ENCODE data around the gene HAAO. TPM values are rescaled to one million over a fixed set of nuclear protein-coding genes. Genes with fewer than 3 reads are reported as not detected.
A peak's percentile ranks its signal among the peaks of the same experiment; 100 is the strongest.

The HAAO gene
- total RNA-seq, 2 donors from 2014 or later: 1.4 to 2.6 TPM

GRCh38 chr2:42800461-42800962, 8.1 kb upstream of the HAAO start:
- peaks cover 0 to 9% of the 10 kb centered on the region in 2 donors for H3K4me1 ChIP-seq
- no peak overlapping the region for H3K27ac ChIP-seq
- no peaks in the 10 kb centered on the region for H3K27me3 ChIP-seq
- H3K9me3 ChIP-seq: no peaks in the 10 kb centered on the region
- no peaks in the 10 kb centered on the region for H3K36me3 ChIP-seq
- TF ChIP-seq CTCF (IDR thresholded peaks at IDR 0.05): no peak
- no peak for DNase-seq (ENCODE audit: low spot score)
- H3K4me3 ChIP-seq: no peak overlapping the region

- H3K27ac ChIP-seq: no peak overlapping the region
- peaks cover 0 to 9% of the 10 kb centered on the region in 2 donors for H3K4me1 ChIP-seq
- no peak overlapping the region for H3K4me3 ChIP-seq
- no peaks in the 10 kb centered on the region for H3K9me3 ChIP-seq
- H3K27me3 ChIP-seq: no peaks in the 10 kb centered on the region
- TF ChIP-seq CTCF (IDR thresholded peaks at IDR 0.05): no peak
- no peak for DNase-seq (ENCODE audit: low spot score)
- H3K36me3 ChIP-seq: no peaks in the 10 kb centered on the region
Observed at GRCh38 chr2:42799881-42800280, 7.5 kb upstream of the HAAO start.

- H3K4me3 ChIP-seq: no peak overlapping the region
- H3K4me1 ChIP-seq: peaks cover 0 to 22% of the 10 kb centered on the region in 2 donors
- H3K27ac ChIP-seq: no peak overlapping the region
- H3K27me3 ChIP-seq: no peaks in the 10 kb centered on the region
- no peak for TF ChIP-seq CTCF (IDR thresholded peaks at IDR 0.05)
- no peaks in the 10 kb centered on the region for H3K36me3 ChIP-seq
- DNase-seq (ENCODE audit: low spot score): no peak
- no peaks in the 10 kb centered on the region for H3K9me3 ChIP-seq
Observed at GRCh38 chr2:42797281-42797680, 4.9 kb upstream of the HAAO start.

GRCh38 chr2:42796427-42797248, 4.3 kb upstream of the HAAO start:
- no peaks in the 10 kb centered on the region for H3K27me3 ChIP-seq
- DNase-seq (ENCODE audit: low spot score): no peak
- H3K4me3 ChIP-seq: no peak overlapping the region
- no peaks in the 10 kb centered on the region for H3K9me3 ChIP-seq
- peak overlapping the region in 1 of 2 donors; percentile 16 for H3K27ac ChIP-seq
- H3K4me1 ChIP-seq: peaks cover 0 to 27% of the 10 kb centered on the region in 2 donors
- no peak for TF ChIP-seq CTCF (IDR thresholded peaks at IDR 0.05)
- H3K36me3 ChIP-seq: no peaks in the 10 kb centered on the region

GRCh38 chr2:42795841-42796301, 3.5 kb upstream of the HAAO start:
- Histone ChIP-seq H3K4me3 (no peak overlapping the region), H3K27ac (peak overlapping the region in 1 of 2 donors; percentile 16), H3K36me3 (no peaks in the 10 kb centered on the region), H3K4me1 (peaks cover 0 to 27% of the 10 kb centered on the region in 2 donors), H3K27me3 (no peaks in the 10 kb centered on the region), H3K9me3 (no peaks in the 10 kb centered on the region)
- no peak for TF ChIP-seq CTCF (IDR thresholded peaks at IDR 0.05)
- no peak for DNase-seq (ENCODE audit: low spot score)

Measured in right atrium auricular region (tissue), 2 donors.